Hematopoietic multipotent progenitor cell (in vitro differentiated cells): ENCODE results near the gene ALAS1. TPM values are rescaled to one million over a fixed set of nuclear protein-coding genes. Genes with fewer than 3 reads are reported as not detected.
A peak's percentile ranks its signal among the peaks of the same experiment; 100 is the strongest.
"Not testable (repeated sequence)": the region's sequence is repeated elsewhere in the genome, so short reads cannot be mapped to it uniquely, and the experiment has no call there.

Experiments
- DNase-seq, 3 donors: peaks; one replicate each; pipeline ENCODE4 v3.0.0-alpha.2; 2011 to 2015; ENCODE audit warnings: low read depth in 2 of 3, low spot score in 2 of 3
- total RNA-seq: library from RNA; depleted of rRNA; stranded (reverse); fragments of >200 nt; gene quantifications from one replicate; pipeline ENCODE4 v1.2.3, GENCODE V29; 2012

Gene ALAS1
- 25.6 TPM for total RNA-seq

GRCh38 chr3:52197842-52198625 is at the start of gene ALAS1:
ALAS1 (plus strand) TSS chr3:52198160; CDS start chr3:52199242, 1,082 bp downstream.
- peak; percentile 90 to 98 (median 92) for DNase-seq

- no peak for DNase-seq
Observed at GRCh38 chr3:52149021-52149420, 48.9 kb upstream of the ALAS1 start.

GRCh38 chr3:52149726-52150125 is 48.2 kb upstream of the ALAS1 start:
- no peak for DNase-seq

- no peak for DNase-seq
Observed at GRCh38 chr3:52150357-52150756, 47.6 kb upstream of the ALAS1 start.

- no peak for DNase-seq
Observed at GRCh38 chr3:52150860-52151259, 47.1 kb upstream of the ALAS1 start.

GRCh38 chr3:52151991-52152390 is 46.0 kb upstream of the ALAS1 start:
- not testable (repeated sequence) for DNase-seq

- DNase-seq: no peak
Observed at GRCh38 chr3:52153389-52154096, 44.4 kb upstream of the ALAS1 start.

- DNase-seq: peak; percentile 64 to 95 (median 92)
Observed at GRCh38 chr3:52154135-52155094, 43.5 kb upstream of the ALAS1 start, which contains the start of gene POC1A. POC1A (minus strand) TSS chr3:52154423; CDS start chr3:52154372, 51 bp downstream.

GRCh38 chr3:52155912-52156311 is 42.0 kb upstream of the ALAS1 start:
- DNase-seq: no peak

- DNase-seq: no peak
Observed at GRCh38 chr3:52159503-52159902, 38.5 kb upstream of the ALAS1 start.

- DNase-seq: no peak
Observed at GRCh38 chr3:52162250-52162872, 35.6 kb upstream of the ALAS1 start.

- no peak for DNase-seq
Observed at GRCh38 chr3:52167240-52167639, 30.7 kb upstream of the ALAS1 start.

GRCh38 chr3:52170217-52170616 is 27.7 kb upstream of the ALAS1 start:
- not testable (repeated sequence) for DNase-seq

- no peak for DNase-seq
Observed at GRCh38 chr3:52171514-52172261, 26.3 kb upstream of the ALAS1 start.

GRCh38 chr3:52172262-52172757 is 25.6 kb upstream of the ALAS1 start:
- no peak for DNase-seq

GRCh38 chr3:52173101-52173500 is 24.9 kb upstream of the ALAS1 start:
- no peak for DNase-seq

GRCh38 chr3:52174896-52175295 is 23.1 kb upstream of the ALAS1 start:
- DNase-seq: no peak

- DNase-seq: no peak
Observed at GRCh38 chr3:52175416-52176179, 22.4 kb upstream of the ALAS1 start.
